Loucy (cell line): ENCODE measurements around the gene DAGLA.

Source experiments
- CTCF ChIP-seq: fragments of 200-600 bp; sonication (generic); conservative IDR thresholded peaks from 2 replicates; pipeline ENCODE4 v1.5.1; 2014; ENCODE audit warnings: mild to moderate bottlenecking, antibody characterized with exemption, low read length
- EZH2phosphoT487 ChIP-seq: fragments of 200-600 bp; IDR thresholded peaks from 2 replicates; pipeline ENCODE4 v1.6.1; 2018; ENCODE audit warnings: antibody characterized with exemption, mild to moderate bottlenecking, moderate library complexity, borderline replicate concordance

- TF ChIP-seq EZH2phosphoT487 = no peak
- TF ChIP-seq CTCF = no peak
Observed at GRCh38 chr11:61696602-61697001, 16.4 kb downstream of the DAGLA start.
